HFFc6 (cell line): ENCODE measurements around the gene STK32C. TPM values are rescaled to one million over a fixed set of nuclear protein-coding genes. Genes with fewer than 3 reads are reported as not detected.

Experiments
- DNase-seq: peaks from one replicate; pipeline ENCODE4 v3.0.0-alpha.2; 2018
- H3K27ac Mint-ChIP-seq: 2 replicates; pipeline ENCODE4 v1.8.0; 2020; ENCODE audit warnings: mild to moderate bottlenecking, mixed read lengths
- H3K27me3 Mint-ChIP-seq: 2 replicates; pipeline ENCODE4 v1.8.0; 2021; ENCODE audit warnings: mild to moderate bottlenecking, moderate library complexity, mixed read lengths; ENCODE audit not compliant: insufficient read depth
- H3K36me3 Mint-ChIP-seq: 2 replicates; pipeline ENCODE4 v1.8.0; 2021; ENCODE audit warnings: low read depth, mixed read lengths
- H3K4me1 Mint-ChIP-seq: 2 replicates; pipeline ENCODE4 v1.8.0; 2020; ENCODE audit warnings: low read depth, mixed read lengths
- H3K4me3 Mint-ChIP-seq: 2 replicates; pipeline ENCODE4 v1.8.0; 2020; ENCODE audit warnings: mild to moderate bottlenecking, moderate library complexity, mixed read lengths
- H3K9me3 Mint-ChIP-seq: 2 replicates; pipeline ENCODE4 v1.8.0; 2020; ENCODE audit warnings: mild to moderate bottlenecking, mixed read lengths
- CTCF ChIP-seq: fragments of 200-600 bp; sonication (generic); IDR thresholded peaks from 2 replicates; pipeline ENCODE4 v1.5.0; 2021; ENCODE audit warnings: antibody characterized with exemption, mild to moderate bottlenecking
- total RNA-seq, 6 experiments: library from RNA; stranded (reverse); fragmentation: NEBNext Ultra II Directional; extraction: Animal tissue kit (Norgen Biotek cat#: 25700); gene quantifications; 2 replicates in 1 of 6; 3 replicates in 5 of 6; pipeline ENCODE4 v1.2.3, GENCODE V29; 2021

The STK32C gene
- total RNA-seq, 6 experiments from 2014 or later, result 5.5 to 8.3 (median 7.2) TPM

DNA sequence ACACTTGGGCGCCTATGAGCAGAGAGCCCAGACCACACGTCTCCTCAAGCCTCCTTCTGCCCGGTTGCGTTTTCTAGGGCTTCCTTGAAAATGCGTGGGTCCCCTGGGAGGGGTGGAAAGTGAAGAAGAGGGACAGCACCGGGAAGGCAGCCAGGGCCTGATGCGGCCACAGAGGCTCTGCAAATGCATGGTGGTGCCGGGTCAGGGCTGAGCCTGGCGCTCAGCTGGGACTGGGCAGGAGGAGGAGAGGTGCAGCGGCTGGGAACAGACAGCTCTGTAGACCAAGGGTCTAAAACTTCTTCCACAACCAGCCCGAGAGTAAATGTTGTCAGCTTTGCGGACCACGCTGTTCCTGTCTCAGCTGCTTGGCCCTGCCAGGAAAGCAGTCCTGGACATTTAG is 119.4 kb downstream of the STK32C start:
- no peak for DNase-seq
- H3K4me1 Mint-ChIP-seq, result no peaks in the 10 kb centered on the region

GRCh38 chr10:132187430-132188138 is 120.2 kb downstream of the STK32C start:
- Mint-ChIP-seq H3K4me1 (no peaks in the 10 kb centered on the region), H3K4me3 (no peak overlapping the region), H3K9me3 (no peaks in the 10 kb centered on the region; the same call in 1 of the 2 replicates), H3K36me3 (no peaks in the 10 kb centered on the region), H3K27ac (no peak overlapping the region), H3K27me3 (peaks cover 38% of the 10 kb centered on the region)
- no peak for DNase-seq
- no peak for TF ChIP-seq CTCF

More for the DNA sequence above, 119.4 kb downstream of the STK32C start:
- H3K27me3 Mint-ChIP-seq, result peaks cover 35% of the 10 kb centered on the region
- H3K4me3 Mint-ChIP-seq, result no peak overlapping the region
- no peak for TF ChIP-seq CTCF
- no peaks in the 10 kb centered on the region; the same call in 1 of the 2 replicates for H3K9me3 Mint-ChIP-seq
- no peak overlapping the region for H3K27ac Mint-ChIP-seq
- H3K36me3 Mint-ChIP-seq, result no peaks in the 10 kb centered on the region

DNA sequence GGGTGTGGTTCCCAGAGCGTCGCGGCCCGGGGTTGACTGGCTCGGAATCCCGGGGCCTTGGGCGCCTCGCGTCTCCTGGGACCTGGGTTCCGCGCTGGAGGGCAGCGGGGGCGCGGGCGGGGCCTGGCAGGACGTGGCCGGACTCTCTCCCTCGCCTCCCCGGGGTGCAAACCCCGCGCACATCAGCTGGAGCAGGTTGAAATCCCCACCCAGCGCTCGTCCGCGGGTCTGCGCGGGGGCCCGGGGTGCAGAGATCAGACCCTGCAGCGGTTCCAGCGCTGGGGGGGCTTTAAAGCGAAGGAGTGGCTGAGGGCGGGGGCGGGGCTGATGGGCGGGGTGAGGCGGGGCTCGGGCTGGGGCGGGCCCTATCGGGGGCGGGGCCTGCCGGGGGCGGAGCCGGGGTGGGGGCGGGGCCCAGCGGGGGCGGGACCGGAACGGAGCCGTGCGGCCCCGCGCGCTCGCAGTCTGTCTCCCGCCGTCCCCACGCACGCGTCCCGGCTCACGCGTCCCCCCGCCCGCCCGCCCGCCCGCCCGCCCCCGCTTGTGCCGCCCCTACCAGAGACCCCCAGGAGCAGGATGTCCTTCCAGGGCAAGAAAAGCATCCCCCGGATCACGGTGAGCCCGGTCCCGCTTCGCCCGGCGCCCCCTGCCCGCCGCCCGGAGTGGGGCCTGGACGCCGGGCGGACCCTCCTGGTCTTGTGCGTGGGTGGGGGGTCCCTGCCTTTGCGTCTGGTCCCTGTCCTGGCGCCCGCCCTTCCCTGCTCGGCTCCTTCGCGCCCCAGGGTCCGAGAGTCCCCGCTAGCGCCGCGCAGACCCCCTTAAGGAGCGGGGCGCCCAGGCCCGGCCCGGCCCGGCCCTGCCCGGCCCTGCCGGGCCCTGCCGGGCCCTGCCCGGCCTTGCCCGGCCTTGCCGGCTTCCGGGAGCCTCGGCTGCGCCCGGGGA is 121.0 kb downstream of the STK32C start, which contains the start of gene DPYSL4:
Gene DPYSL4 (plus strand): TSS at position 461 of the 942 bp plus-strand sequence. CDS start 116 bp downstream, at position 577.
- no peak within 1 kb of the TSS for H3K4me3 Mint-ChIP-seq
- no peaks in the 10 kb centered on the region; the same call in 1 of the 2 replicates for H3K9me3 Mint-ChIP-seq
- no peak within 1 kb of the TSS for H3K27ac Mint-ChIP-seq
- H3K4me1 Mint-ChIP-seq, result no peaks in the 10 kb centered on the region
- H3K27me3 Mint-ChIP-seq, result peaks cover 37% of the 10 kb centered on the region
- no peak for TF ChIP-seq CTCF
- no peak for DNase-seq
- no peaks in the 10 kb centered on the region for H3K36me3 Mint-ChIP-seq

- Mint-ChIP-seq H3K4me3 (no peak overlapping the region), H3K27me3 (peaks cover 37% of the 10 kb centered on the region), H3K4me1 (no peaks in the 10 kb centered on the region), H3K36me3 (no peaks in the 10 kb centered on the region), H3K9me3 (no peaks in the 10 kb centered on the region; the same call in 1 of the 2 replicates), H3K27ac (no peak overlapping the region)
- no peak for DNase-seq
- TF ChIP-seq CTCF, result no peak
These were observed 121.9 kb downstream of the STK32C start for GRCh38 chr10:132185601-132186487.
